Stomach (tissue), 4 donors: ENCODE results near the gene RIN2.

Source experiments
- POLR2A ChIP-seq, 4 donors: fragments of 450-650 bp; IDR thresholded peaks; one replicate each; pipeline ENCODE4 v1.6.1; 2016; ENCODE audit warnings: antibody characterized with exemption in 4 of 4, control low read depth in 2 of 4, mild to moderate bottlenecking in 1 of 4, moderate library complexity in 1 of 4
- TF ChIP-seq, protein P1 (sequence below), 7 experiments: fragments of 450-650 bp in 4 of 7; fragments of 200-600 bp in 3 of 7; sonication (generic) in 3 of 7; IDR thresholded peaks; one replicate each; pipeline ENCODE4 v1.5.1; 2016 to 2019; ENCODE audit warnings: antibody characterized with exemption in 7 of 7, control low read depth in 2 of 7, mild to moderate bottlenecking in 1 of 7

DNA sequence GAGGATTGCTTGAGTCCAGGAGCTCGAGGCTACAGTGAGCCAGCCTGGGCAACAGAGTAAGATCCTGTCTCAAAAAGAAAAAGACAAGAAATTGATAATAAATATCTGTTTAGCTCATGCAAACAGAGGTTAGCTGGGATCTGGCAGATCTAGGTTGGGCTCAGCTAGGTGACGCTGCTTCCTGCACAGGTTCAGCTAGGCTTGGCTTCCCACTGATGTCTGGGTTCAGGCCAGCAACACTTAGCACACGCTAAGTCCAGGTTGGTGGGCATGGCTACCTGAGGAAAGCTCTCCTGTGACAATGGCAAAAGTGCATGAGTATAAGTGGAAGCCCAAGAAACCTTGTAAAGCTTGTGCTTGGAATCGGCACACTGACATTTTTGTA, 48.7 kb downstream of the RIN2 start:
- TF ChIP-seq, protein P1, sequence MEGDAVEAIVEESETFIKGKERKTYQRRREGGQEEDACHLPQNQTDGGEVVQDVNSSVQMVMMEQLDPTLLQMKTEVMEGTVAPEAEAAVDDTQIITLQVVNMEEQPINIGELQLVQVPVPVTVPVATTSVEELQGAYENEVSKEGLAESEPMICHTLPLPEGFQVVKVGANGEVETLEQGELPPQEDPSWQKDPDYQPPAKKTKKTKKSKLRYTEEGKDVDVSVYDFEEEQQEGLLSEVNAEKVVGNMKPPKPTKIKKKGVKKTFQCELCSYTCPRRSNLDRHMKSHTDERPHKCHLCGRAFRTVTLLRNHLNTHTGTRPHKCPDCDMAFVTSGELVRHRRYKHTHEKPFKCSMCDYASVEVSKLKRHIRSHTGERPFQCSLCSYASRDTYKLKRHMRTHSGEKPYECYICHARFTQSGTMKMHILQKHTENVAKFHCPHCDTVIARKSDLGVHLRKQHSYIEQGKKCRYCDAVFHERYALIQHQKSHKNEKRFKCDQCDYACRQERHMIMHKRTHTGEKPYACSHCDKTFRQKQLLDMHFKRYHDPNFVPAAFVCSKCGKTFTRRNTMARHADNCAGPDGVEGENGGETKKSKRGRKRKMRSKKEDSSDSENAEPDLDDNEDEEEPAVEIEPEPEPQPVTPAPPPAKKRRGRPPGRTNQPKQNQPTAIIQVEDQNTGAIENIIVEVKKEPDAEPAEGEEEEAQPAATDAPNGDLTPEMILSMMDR (IDR thresholded peaks at IDR 0.05), result no peak
- no peak for TF ChIP-seq POLR2A (IDR thresholded peaks at IDR 0.05)
